NCI-H345 treated with DMSO at 0.1 percent for 48 hours (cell line): ENCODE data around the gene EHMT1.
A peak's percentile ranks its signal among the peaks of the same experiment; 100 is the strongest.
"Not testable (repeated sequence)": the region's sequence is repeated elsewhere in the genome, so short reads cannot be mapped to it uniquely, and the experiment has no call there.

ENCODE experiments used
- DNase-seq: peaks from one replicate; lab custom pipeline; 2025; ENCODE audit not compliant: unreplicated experiment; lab: John Stamatoyannopoulos, UW

EHMT1 gene

GRCh38 chr9:137734181-137734580 is 115.4 kb downstream of the EHMT1 start:
- DNase-seq = no peak

- not testable (repeated sequence) for DNase-seq
Observed at GRCh38 chr9:137738182-137738696, 119.4 kb downstream of the EHMT1 start.

- DNase-seq = no peak
Observed at GRCh38 chr9:137738703-137739102, 119.9 kb downstream of the EHMT1 start.

- DNase-seq = peak; percentile 36
Observed at GRCh38 chr9:137739371-137740309, 120.8 kb downstream of the EHMT1 start.

GRCh38 chr9:137740312-137740711 is 121.5 kb downstream of the EHMT1 start:
- DNase-seq = peak; percentile 77

- no peak for DNase-seq
Observed at GRCh38 chr9:137741330-137741729, 122.5 kb downstream of the EHMT1 start.

GRCh38 chr9:137742698-137743097 is 123.9 kb downstream of the EHMT1 start:
- DNase-seq = no peak

- no peak for DNase-seq
Observed at GRCh38 chr9:137743695-137744094, 124.9 kb downstream of the EHMT1 start.

GRCh38 chr9:137744632-137745183 is 125.9 kb downstream of the EHMT1 start:
- DNase-seq = no peak

GRCh38 chr9:137745541-137745991 is 126.8 kb downstream of the EHMT1 start:
- DNase-seq = peak; percentile 70

GRCh38 chr9:137748311-137748710 is 129.5 kb downstream of the EHMT1 start:
- DNase-seq = no peak

GRCh38 chr9:137748741-137749140 is 129.9 kb downstream of the EHMT1 start:
- no peak for DNase-seq

GRCh38 chr9:137749511-137749910 is 130.7 kb downstream of the EHMT1 start:
- no peak for DNase-seq

GRCh38 chr9:137750007-137750406 is 131.2 kb downstream of the EHMT1 start:
- no peak for DNase-seq

GRCh38 chr9:137750566-137750965 is 131.8 kb downstream of the EHMT1 start:
- DNase-seq = no peak

GRCh38 chr9:137751616-137752015 is 132.8 kb downstream of the EHMT1 start:
- no peak for DNase-seq

GRCh38 chr9:137752426-137752825 is 133.6 kb downstream of the EHMT1 start:
- no peak for DNase-seq

- no peak for DNase-seq
Observed at GRCh38 chr9:137753192-137753765, 134.5 kb downstream of the EHMT1 start.

GRCh38 chr9:137755261-137755927 is 136.6 kb downstream of the EHMT1 start:
- no peak for DNase-seq

GRCh38 chr9:137756045-137756744 is 137.4 kb downstream of the EHMT1 start:
- no peak for DNase-seq

GRCh38 chr9:137757139-137757538 is 138.3 kb downstream of the EHMT1 start:
- no peak for DNase-seq
